ENCODE results near the gene RCOR1. TPM values are rescaled to one million over a fixed set of nuclear protein-coding genes. Genes with fewer than 3 reads are reported as not detected.

The RCOR1 gene
- total and polyA plus RNA-seq, 4 donors: 3.1 to 24.1 (median 9.7) TPM

- no peaks in the 10 kb centered on the region for H3K9me3 ChIP-seq (ENCODE audit: control insufficient read depth, low read length)
- no peak overlapping the region for H3K27ac ChIP-seq (ENCODE audit: low read depth in 1 of 2, low read length in 2 of 2)
- H3K36me3 ChIP-seq (ENCODE audit: control insufficient read depth in 1 of 2, insufficient read depth in 2 of 2, low read length in 1 of 2): no peaks in the 10 kb centered on the region
- no peaks in the 10 kb centered on the region for H3K27me3 ChIP-seq (ENCODE audit: control insufficient read depth in 1 of 2, insufficient read depth in 2 of 2, low read length in 1 of 2)
- H3K4me3 ChIP-seq (ENCODE audit: low read length in 2 of 2): no peak overlapping the region
- 77 to 82% methylated on average over 20 to 22 of the region's 22 CpGs for WGBS, 2 donors
- ATAC-seq (ENCODE audit: low FRiP score): no peak
- no peaks in the 10 kb centered on the region for H3K4me1 ChIP-seq (ENCODE audit: control insufficient read depth in 1 of 2, insufficient read depth in 2 of 2, low read length in 2 of 2)
- DNase-seq: peak in 1 of 2 donors; percentile 30
- intact Hi-C loops (cut with DNase I): loop anchor here in 1 of 2 donors (10.0 kb wide), 1 partner anchor 102 kb away; no protein-coding TSS in a partner anchor
Measured at GRCh38 chr14:102772781-102773570, 180.5 kb downstream of the RCOR1 start.

- H3K4me3 ChIP-seq (ENCODE audit: low read length in 2 of 2): no peak overlapping the region
- H3K9me3 ChIP-seq (ENCODE audit: control insufficient read depth, low read length): no peaks in the 10 kb centered on the region
- no peaks in the 10 kb centered on the region for H3K27me3 ChIP-seq (ENCODE audit: control insufficient read depth in 1 of 2, insufficient read depth in 2 of 2, low read length in 1 of 2)
- no peak overlapping the region for H3K27ac ChIP-seq (ENCODE audit: low read depth in 1 of 2, low read length in 2 of 2)
- peaks cover 0 to 5% of the 10 kb centered on the region in 2 donors for H3K4me1 ChIP-seq (ENCODE audit: control insufficient read depth in 1 of 2, insufficient read depth in 2 of 2, low read length in 2 of 2)
- ATAC-seq (ENCODE audit: low FRiP score) (peak; percentile 72), DNase-seq (peak in 1 of 2 donors; percentile 68)
- no peaks in the 10 kb centered on the region for H3K36me3 ChIP-seq (ENCODE audit: control insufficient read depth in 1 of 2, insufficient read depth in 2 of 2, low read length in 1 of 2)
- WGBS, 2 donors: 35 to 39% methylated on average over 10 of the region's 10 CpGs
- intact Hi-C loops (cut with DNase I): loop anchor here in 1 of 2 donors (10.0 kb wide), 1 partner anchor 100 kb away; no protein-coding TSS in a partner anchor
Measured at GRCh38 chr14:102774391-102775153, 182.1 kb downstream of the RCOR1 start.

- Histone ChIP-seq H3K4me3 (ENCODE audit: low read length in 2 of 2) (no peak overlapping the region), H3K27ac (ENCODE audit: low read depth in 1 of 2, low read length in 2 of 2) (peak overlapping the region in 1 of 2 donors; percentile 9), H3K9me3 (ENCODE audit: control insufficient read depth, low read length) (no peaks in the 10 kb centered on the region), H3K4me1 (ENCODE audit: control insufficient read depth in 1 of 2, insufficient read depth in 2 of 2, low read length in 2 of 2) (peaks cover 0 to 5% of the 10 kb centered on the region in 2 donors), H3K27me3 (ENCODE audit: control insufficient read depth in 1 of 2, insufficient read depth in 2 of 2, low read length in 1 of 2) (no peaks in the 10 kb centered on the region), H3K36me3 (ENCODE audit: control insufficient read depth in 1 of 2, insufficient read depth in 2 of 2, low read length in 1 of 2) (no peaks in the 10 kb centered on the region)
- intact Hi-C loops (cut with DNase I): loop anchor here in 1 of 2 donors (10.0 kb wide), 1 partner anchor 99 kb away; no protein-coding TSS in a partner anchor
- peak in 1 of 2 donors; percentile 48 for DNase-seq
- peak; percentile 20 for ATAC-seq (ENCODE audit: low FRiP score)
- 82 to 83% methylated on average over 22 of the region's 22 CpGs for WGBS, 2 donors
Measured at GRCh38 chr14:102775855-102776760, 183.7 kb downstream of the RCOR1 start.

GRCh38 chr14:102776761-102777710, 184.6 kb downstream of the RCOR1 start, which contains the start of gene TRAF3:
Gene TRAF3, plus strand, starts transcription at chr14:102777449. Its CDS starts 92,753 bp downstream, at chr14:102870202.
- Histone ChIP-seq H3K4me3 (ENCODE audit: low read length in 2 of 2) (peak within 1 kb of the TSS; percentile 87 to 95), H3K36me3 (ENCODE audit: control insufficient read depth in 1 of 2, insufficient read depth in 2 of 2, low read length in 1 of 2) (no peaks in the 10 kb centered on the region), H3K27ac (ENCODE audit: low read depth in 1 of 2, low read length in 2 of 2) (peak within 1 kb of the TSS; percentile 23 to 36), H3K27me3 (ENCODE audit: control insufficient read depth in 1 of 2, insufficient read depth in 2 of 2, low read length in 1 of 2) (no peaks in the 10 kb centered on the region), H3K4me1 (ENCODE audit: control insufficient read depth in 1 of 2, insufficient read depth in 2 of 2, low read length in 2 of 2) (peaks cover 0 to 5% of the 10 kb centered on the region in 2 donors), H3K9me3 (ENCODE audit: control insufficient read depth, low read length) (no peaks in the 10 kb centered on the region)
- DNase-seq (peak; percentile 89 to 92), ATAC-seq (ENCODE audit: low FRiP score) (peak; percentile 58)
- intact Hi-C loops (cut with DNase I): loop anchor here in 1 of 2 donors (10.0 kb wide), 1 partner anchor 98 kb away; no protein-coding TSS in a partner anchor
- WGBS, 2 donors: 14 to 38% methylated on average over 58 to 163 of the region's 163 CpGs

- H3K36me3 ChIP-seq (ENCODE audit: control insufficient read depth in 1 of 2, insufficient read depth in 2 of 2, low read length in 1 of 2): no peaks in the 10 kb centered on the region
- WGBS, 2 donors: 0 to 1% methylated on average over 68 to 98 of the region's 98 CpGs
- peak overlapping the region; percentile 87 to 95 for H3K4me3 ChIP-seq (ENCODE audit: low read length in 2 of 2)
- H3K9me3 ChIP-seq (ENCODE audit: control insufficient read depth, low read length): no peaks in the 10 kb centered on the region
- DNase-seq: peak in 1 of 2 donors; percentile 79
- H3K4me1 ChIP-seq (ENCODE audit: control insufficient read depth in 1 of 2, insufficient read depth in 2 of 2, low read length in 2 of 2): peaks cover 0 to 5% of the 10 kb centered on the region in 2 donors
- peak overlapping the region; percentile 5 to 36 for H3K27ac ChIP-seq (ENCODE audit: low read depth in 1 of 2, low read length in 2 of 2)
- intact Hi-C loops (cut with DNase I): loop anchor here in 1 of 2 donors (10.0 kb wide), 1 partner anchor 97 kb away; no protein-coding TSS in a partner anchor
- H3K27me3 ChIP-seq (ENCODE audit: control insufficient read depth in 1 of 2, insufficient read depth in 2 of 2, low read length in 1 of 2): no peaks in the 10 kb centered on the region
- ATAC-seq (ENCODE audit: low FRiP score): peak; percentile 5
Measured at GRCh38 chr14:102777711-102778337, 185.4 kb downstream of the RCOR1 start.

- H3K9me3 ChIP-seq (ENCODE audit: control insufficient read depth, low read length): no peaks in the 10 kb centered on the region
- peak overlapping the region; percentile 87 to 95 for H3K4me3 ChIP-seq (ENCODE audit: low read length in 2 of 2)
- ATAC-seq (ENCODE audit: low FRiP score) (no peak), DNase-seq (no peak)
- H3K36me3 ChIP-seq (ENCODE audit: control insufficient read depth in 1 of 2, insufficient read depth in 2 of 2, low read length in 1 of 2): no peaks in the 10 kb centered on the region
- intact Hi-C loops (cut with DNase I): loop anchor here in 1 of 2 donors (10.0 kb wide), 1 partner anchor 96 kb away; no protein-coding TSS in a partner anchor
- WGBS, 2 donors: 2% methylated on average over 29 of the region's 29 CpGs
- H3K27me3 ChIP-seq (ENCODE audit: control insufficient read depth in 1 of 2, insufficient read depth in 2 of 2, low read length in 1 of 2): no peaks in the 10 kb centered on the region
- peaks cover 0 to 5% of the 10 kb centered on the region in 2 donors for H3K4me1 ChIP-seq (ENCODE audit: control insufficient read depth in 1 of 2, insufficient read depth in 2 of 2, low read length in 2 of 2)
- H3K27ac ChIP-seq (ENCODE audit: low read depth in 1 of 2, low read length in 2 of 2): no peak overlapping the region
Measured at GRCh38 chr14:102778338-102779083, 186.1 kb downstream of the RCOR1 start.
